GM12872 (cell line): ENCODE data around the gene SEMA4D.

ENCODE experiments used
- TF ChIP-seq, protein P1 (sequence below): IDR thresholded peaks from 3 replicates; pipeline ENCODE4 v1.5.1; 2011; ENCODE audit warnings: low read depth, mild to moderate bottlenecking, low read length, moderate library complexity; ENCODE audit not compliant: insufficient read depth

Gene SEMA4D

DNA sequence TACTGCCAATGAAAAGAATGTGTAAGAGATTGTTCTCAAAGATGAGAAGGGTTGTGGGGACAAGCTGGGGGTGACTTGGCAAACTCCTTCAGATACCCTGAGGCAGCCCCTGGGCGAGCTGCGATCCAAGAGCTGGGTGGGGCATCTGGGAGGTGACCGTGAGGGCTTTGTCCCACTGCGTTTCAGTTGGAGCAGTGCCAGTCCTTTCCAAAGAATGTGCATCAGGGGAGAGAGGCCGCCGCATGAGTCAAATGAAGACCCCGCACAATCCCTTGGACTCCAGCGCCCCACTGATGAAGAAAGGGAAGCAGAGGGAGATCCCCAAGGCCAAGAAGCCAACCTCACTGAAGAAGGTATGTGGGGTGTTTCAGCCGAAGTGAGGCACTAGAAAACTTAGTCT lies 151.2 kb downstream of the SEMA4D start:
- TF ChIP-seq, protein P1, sequence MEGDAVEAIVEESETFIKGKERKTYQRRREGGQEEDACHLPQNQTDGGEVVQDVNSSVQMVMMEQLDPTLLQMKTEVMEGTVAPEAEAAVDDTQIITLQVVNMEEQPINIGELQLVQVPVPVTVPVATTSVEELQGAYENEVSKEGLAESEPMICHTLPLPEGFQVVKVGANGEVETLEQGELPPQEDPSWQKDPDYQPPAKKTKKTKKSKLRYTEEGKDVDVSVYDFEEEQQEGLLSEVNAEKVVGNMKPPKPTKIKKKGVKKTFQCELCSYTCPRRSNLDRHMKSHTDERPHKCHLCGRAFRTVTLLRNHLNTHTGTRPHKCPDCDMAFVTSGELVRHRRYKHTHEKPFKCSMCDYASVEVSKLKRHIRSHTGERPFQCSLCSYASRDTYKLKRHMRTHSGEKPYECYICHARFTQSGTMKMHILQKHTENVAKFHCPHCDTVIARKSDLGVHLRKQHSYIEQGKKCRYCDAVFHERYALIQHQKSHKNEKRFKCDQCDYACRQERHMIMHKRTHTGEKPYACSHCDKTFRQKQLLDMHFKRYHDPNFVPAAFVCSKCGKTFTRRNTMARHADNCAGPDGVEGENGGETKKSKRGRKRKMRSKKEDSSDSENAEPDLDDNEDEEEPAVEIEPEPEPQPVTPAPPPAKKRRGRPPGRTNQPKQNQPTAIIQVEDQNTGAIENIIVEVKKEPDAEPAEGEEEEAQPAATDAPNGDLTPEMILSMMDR = no peak

DNA sequence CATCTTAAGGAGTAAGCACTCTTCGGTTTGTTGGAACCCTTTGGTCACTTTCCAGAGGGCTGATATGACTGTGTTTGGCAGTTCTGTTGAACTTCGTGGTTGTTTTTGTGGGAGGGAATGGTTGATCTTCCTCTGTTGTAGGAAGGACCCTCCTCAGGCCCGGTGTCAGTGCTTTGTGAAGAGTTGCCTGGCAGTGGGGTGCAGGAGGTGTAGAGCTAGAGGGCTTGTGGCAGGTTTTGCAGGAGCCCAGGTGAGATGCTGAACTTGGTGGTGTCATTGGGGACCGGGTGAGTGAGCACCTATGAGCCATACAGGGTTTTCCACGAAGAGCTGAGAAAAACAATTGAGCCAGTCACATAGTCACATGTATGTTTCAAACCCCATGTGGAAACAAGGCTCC lies 152.4 kb downstream of the SEMA4D start:
- TF ChIP-seq, protein P1 = no peak

DNA sequence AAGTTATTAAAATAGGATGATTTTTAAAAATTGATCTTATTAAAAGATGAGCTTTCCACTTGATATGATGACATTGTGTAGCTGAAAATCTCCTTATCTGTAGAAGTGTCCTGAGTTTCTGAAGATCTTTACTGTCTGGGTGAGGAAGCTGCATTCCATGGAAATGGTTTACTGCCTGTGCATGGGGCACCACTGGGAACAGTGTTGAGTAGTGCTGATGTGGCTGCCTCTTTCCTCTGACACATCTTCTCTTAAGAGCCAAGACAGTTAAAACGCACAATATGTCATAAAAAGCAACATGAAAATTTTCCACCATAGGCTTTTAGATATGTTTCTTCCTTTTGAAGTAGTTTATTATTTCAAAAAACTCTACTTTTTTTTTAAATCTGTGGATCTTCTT lies 155.0 kb downstream of the SEMA4D start:
- TF ChIP-seq, protein P1 = no peak

DNA sequence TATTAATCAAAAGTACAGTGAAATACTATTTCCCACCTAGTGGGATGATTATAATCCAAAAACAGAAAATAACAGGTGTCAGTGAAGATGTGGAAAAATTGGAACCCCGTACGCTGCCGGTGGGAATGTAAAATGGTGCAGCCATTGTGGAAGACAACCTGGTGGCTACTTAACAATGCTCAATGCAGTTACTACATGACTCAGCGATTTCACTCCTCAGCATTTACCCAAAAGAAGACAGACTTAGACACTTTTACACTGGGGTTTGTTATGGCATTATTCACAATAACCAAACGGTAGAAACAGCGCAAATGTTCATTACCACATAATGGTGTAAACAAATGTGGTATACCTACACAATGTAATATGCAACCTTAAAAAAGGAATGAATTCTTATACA lies 155.7 kb downstream of the SEMA4D start:
- TF ChIP-seq, protein P1 = no peak

DNA sequence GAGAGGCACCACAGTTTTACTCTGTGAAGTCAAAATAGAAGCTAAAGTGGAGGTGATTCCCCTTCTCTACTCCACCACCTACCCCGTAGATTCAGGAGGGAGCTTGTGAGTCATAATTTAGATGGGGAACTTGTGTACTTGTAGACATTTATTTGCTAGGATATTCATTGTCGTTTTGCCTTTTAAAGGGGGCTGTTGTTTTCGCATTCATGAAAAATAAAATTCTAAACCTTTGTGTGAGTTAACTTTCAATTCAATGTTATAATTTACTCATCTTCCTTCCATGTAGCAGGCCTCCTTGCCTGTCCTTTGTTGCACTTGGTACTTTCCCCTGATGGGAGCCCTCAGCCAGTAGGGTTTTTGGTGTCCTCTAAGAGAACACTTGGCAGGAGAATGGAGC lies 157.6 kb downstream of the SEMA4D start:
- TF ChIP-seq, protein P1 = no peak

DNA sequence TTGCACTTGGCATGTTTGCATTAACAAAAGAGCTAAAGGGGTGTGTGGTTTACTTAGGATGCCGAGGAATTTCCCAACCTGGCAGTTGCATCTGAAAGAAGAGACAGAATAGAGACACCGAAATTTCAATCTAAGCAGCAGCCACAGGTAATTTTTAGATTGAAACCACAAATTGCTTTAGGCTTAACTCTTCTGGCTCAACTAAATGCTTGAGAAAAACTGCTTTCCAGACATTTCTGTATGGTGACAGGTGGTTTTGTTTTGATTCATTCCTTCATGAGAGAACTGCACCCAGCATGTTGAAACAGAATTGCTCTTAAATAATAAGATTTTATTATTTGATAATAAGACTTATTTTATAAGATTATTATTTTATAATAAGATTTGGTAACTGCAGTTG lies 158.1 kb downstream of the SEMA4D start:
- TF ChIP-seq, protein P1 = no peak

DNA sequence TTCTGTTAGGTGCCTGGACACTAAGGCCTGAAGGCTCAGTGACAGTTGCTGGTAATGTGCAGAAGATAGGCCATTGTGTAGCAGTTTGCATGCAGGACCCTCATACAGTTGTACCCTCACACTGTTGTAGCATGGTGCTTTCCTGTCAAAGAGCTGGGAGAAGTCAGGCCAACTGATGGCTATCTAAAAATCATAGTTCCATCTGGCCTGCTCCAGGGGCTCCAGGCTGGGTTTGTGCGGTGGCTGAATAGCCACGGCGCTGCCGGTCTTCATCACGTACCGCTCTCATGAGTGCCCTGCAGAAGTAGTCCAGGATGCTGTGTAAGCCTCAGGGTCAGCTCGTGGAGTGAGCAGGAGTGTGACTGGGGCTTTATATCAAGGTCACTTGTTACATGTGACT lies 167.4 kb downstream of the SEMA4D start:
- TF ChIP-seq, protein P1 = no peak

DNA sequence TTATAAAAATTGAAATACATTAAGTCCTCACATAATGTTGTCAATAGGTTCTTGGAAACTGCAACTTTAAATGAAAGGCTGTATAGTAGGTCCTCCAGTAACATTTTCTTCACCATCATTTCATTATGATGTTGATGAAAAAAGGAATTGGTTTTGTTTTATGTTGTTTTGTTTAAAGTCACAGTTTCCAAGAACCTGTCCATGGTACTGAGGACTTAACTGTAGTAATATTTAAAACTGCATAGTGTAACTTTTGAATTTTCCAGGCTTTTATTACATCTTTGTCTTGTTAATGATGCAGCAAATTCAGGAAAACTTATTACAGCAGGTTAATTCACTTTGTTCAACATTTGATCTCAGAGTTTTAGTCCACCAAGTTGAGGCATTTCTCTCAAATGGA lies 168.0 kb downstream of the SEMA4D start:
- TF ChIP-seq, protein P1 = no peak
